GM12878 (cell line): ENCODE results near the gene FGF12.

Experiments used
- BRCA1 ChIP-seq: IDR thresholded peaks from 2 replicates; pipeline ENCODE4 v1.6.1; 2011; ENCODE audit warnings: low read depth, low read length, improper control_type of control experiment
- CREB1 ChIP-seq: IDR thresholded peaks from 2 replicates; pipeline ENCODE4 v1.6.1; 2012; ENCODE audit warnings: low read depth, mild to moderate bottlenecking, inconsistent platforms
- EGR1 ChIP-seq, 2 experiments: IDR thresholded peaks; 1 replicate in 1 of 2; 2 replicates in 1 of 2; pipeline ENCODE4 v1.6.1; 2011 to 2012; ENCODE audit warnings: low read depth in 2 of 2, low read length in 2 of 2, borderline replicate concordance in 1 of 2, mild to moderate bottlenecking in 1 of 2, moderate library complexity in 1 of 2
- EP300 ChIP-seq, 2 experiments: fragments of 150-350 bp in 1 of 2; IDR thresholded peaks; 2 replicates each; pipeline ENCODE4 v1.6.1; 2011 to 2012; ENCODE audit warnings: low read depth in 2 of 2, low read length in 2 of 2, borderline replicate concordance in 1 of 2, improper control_type of control experiment in 1 of 2, inconsistent platforms in 1 of 2; ENCODE audit not compliant: control insufficient read depth in 1 of 2
- KDM1A ChIP-seq: fragments of 200-600 bp; sonication (generic); IDR thresholded peaks from 2 replicates; pipeline ENCODE4 v1.6.1; 2016; ENCODE audit warnings: borderline replicate concordance
- MXI1 ChIP-seq: fragments of 150-350 bp; IDR thresholded peaks from 2 replicates; pipeline ENCODE4 v1.6.1; 2011; ENCODE audit warnings: low read depth, mild to moderate bottlenecking, inconsistent platforms, low read length, improper control_type of control experiment
- NFYB ChIP-seq: IDR thresholded peaks from 2 replicates; pipeline ENCODE4 v1.6.1; 2011; ENCODE audit warnings: low read depth, mild to moderate bottlenecking, low read length, improper control_type of control experiment, moderate library complexity; ENCODE audit not compliant: insufficient read depth
- POLR2A ChIP-seq: IDR thresholded peaks from 2 replicates; pipeline ENCODE4 v1.6.1; 2011; ENCODE audit warnings: low read depth, mild to moderate bottlenecking, low read length
- SP1 ChIP-seq: IDR thresholded peaks from one replicate; pipeline ENCODE4 v1.6.1; 2011; ENCODE audit warnings: low read depth, low read length
- TAF1 ChIP-seq: IDR thresholded peaks from 2 replicates; pipeline ENCODE4 v1.6.1; 2011; ENCODE audit warnings: mild to moderate bottlenecking, low read depth, low read length, borderline replicate concordance
- TCF7 ChIP-seq: IDR thresholded peaks from 2 replicates; pipeline ENCODE4 v1.6.1; 2014; ENCODE audit warnings: antibody characterized with exemption, borderline replicate concordance
- TF ChIP-seq, protein P1 (sequence below): fragments of 450-650 bp; conservative IDR thresholded peaks from 2 replicates; pipeline ENCODE4 v1.6.1; 2017; ENCODE audit warnings: mild to moderate bottlenecking, moderate library complexity
- TF ChIP-seq, protein P2 (sequence below), 3 experiments: IDR thresholded peaks in 2 of 3; conservative IDR thresholded peaks in 1 of 3; 2 replicates each; pipeline ENCODE4 v1.5.1; 2011; ENCODE audit warnings: low read depth in 3 of 3, low read length in 3 of 3, mild to moderate bottlenecking in 3 of 3, control low read depth in 2 of 3, moderate library complexity in 2 of 3, inconsistent platforms in 1 of 3, mixed read lengths in 1 of 3; ENCODE audit not compliant: control insufficient read depth in 2 of 3, insufficient read depth in 1 of 3; ENCODE audit errors: extremely low read depth in 1 of 3

DNA sequence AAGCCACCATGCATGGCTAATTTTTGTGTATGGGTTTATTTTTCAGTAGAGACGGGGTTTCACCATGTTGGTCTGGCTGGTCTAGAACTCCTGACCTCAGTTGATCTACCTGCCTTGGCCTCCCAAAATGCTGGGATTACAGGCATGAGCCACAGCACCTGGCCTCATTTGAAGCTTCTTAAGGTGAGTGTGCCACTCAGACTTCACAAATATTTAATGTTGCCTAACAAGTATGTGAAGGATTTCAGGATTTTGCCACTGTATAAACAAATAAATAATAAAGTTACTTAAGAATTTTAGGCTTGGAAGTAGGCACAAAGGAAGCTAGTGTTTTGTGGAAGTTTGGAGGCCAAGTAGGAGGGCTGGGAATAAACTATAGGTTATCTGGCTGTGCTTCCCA is 73.5 kb downstream of the FGF12 start:
- TF ChIP-seq TCF7 (no peak), SP1 (no peak), CREB1 (no peak), POLR2A (no peak), EP300 (IDR thresholded peaks at IDR 0.05; ENCODE audit: borderline replicate concordance in 1 of 2, control insufficient read depth in 1 of 2, low read depth in 2 of 2, low read length in 2 of 2) (no peak), MXI1 (no peak), EGR1 (IDR thresholded peaks at IDR 0.05; ENCODE audit: borderline replicate concordance in 1 of 2, low read depth in 2 of 2, low read length in 2 of 2) (no peak), KDM1A (no peak), NFYB (no peak), BRCA1 (no peak), TAF1 (no peak)
- TF ChIP-seq, protein P1, sequence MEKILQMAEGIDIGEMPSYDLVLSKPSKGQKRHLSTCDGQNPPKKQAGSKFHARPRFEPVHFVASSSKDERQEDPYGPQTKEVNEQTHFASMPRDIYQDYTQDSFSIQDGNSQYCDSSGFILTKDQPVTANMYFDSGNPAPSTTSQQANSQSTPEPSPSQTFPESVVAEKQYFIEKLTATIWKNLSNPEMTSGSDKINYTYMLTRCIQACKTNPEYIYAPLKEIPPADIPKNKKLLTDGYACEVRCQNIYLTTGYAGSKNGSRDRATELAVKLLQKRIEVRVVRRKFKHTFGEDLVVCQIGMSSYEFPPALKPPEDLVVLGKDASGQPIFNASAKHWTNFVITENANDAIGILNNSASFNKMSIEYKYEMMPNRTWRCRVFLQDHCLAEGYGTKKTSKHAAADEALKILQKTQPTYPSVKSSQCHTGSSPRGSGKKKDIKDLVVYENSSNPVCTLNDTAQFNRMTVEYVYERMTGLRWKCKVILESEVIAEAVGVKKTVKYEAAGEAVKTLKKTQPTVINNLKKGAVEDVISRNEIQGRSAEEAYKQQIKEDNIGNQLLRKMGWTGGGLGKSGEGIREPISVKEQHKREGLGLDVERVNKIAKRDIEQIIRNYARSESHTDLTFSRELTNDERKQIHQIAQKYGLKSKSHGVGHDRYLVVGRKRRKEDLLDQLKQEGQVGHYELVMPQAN = no peak
- TF ChIP-seq, protein P2, sequence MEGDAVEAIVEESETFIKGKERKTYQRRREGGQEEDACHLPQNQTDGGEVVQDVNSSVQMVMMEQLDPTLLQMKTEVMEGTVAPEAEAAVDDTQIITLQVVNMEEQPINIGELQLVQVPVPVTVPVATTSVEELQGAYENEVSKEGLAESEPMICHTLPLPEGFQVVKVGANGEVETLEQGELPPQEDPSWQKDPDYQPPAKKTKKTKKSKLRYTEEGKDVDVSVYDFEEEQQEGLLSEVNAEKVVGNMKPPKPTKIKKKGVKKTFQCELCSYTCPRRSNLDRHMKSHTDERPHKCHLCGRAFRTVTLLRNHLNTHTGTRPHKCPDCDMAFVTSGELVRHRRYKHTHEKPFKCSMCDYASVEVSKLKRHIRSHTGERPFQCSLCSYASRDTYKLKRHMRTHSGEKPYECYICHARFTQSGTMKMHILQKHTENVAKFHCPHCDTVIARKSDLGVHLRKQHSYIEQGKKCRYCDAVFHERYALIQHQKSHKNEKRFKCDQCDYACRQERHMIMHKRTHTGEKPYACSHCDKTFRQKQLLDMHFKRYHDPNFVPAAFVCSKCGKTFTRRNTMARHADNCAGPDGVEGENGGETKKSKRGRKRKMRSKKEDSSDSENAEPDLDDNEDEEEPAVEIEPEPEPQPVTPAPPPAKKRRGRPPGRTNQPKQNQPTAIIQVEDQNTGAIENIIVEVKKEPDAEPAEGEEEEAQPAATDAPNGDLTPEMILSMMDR (IDR thresholded peaks at IDR 0.05 in 2 of 3, conservative IDR thresholded peaks at IDR 0.05 in 1 of 3; ENCODE audit: control insufficient read depth in 2 of 3, extremely low read depth in 1 of 3, insufficient read depth in 1 of 3, low read depth in 3 of 3, low read length in 3 of 3) = no peak
